A549 (cell line): ENCODE results near the gene MSANTD3.

ENCODE experiments used
- BHLHE40 ChIP-seq: IDR thresholded peaks from 2 replicates; pipeline ENCODE4 v1.6.1; 2012; ENCODE audit warnings: low read depth, low read length, inconsistent platforms
- CBX2 ChIP-seq: fragments of 200-600 bp; sonication (generic); IDR thresholded peaks from 2 replicates; pipeline ENCODE4 v1.6.1; 2016; ENCODE audit warnings: low read depth, mild to moderate bottlenecking, borderline replicate concordance
- CEBPB ChIP-seq, 2 experiments: fragments of >200 bp in 1 of 2; sonication (Bioruptor Twin) in 1 of 2; formaldehyde crosslinking in 1 of 2; IDR thresholded peaks; 2 replicates each; pipeline ENCODE4 v1.6.1; 2012 to 2016
- EP300 ChIP-seq, 2 experiments: fragments of >200 bp; sonication (Bioruptor Twin); formaldehyde crosslinking; IDR thresholded peaks; 2 replicates in 1 of 2; 3 replicates in 1 of 2; pipeline ENCODE4 v1.6.1; 2016 to 2017
- FOXS1 ChIP-seq: fragments of 250-450 bp; sonication (Bioruptor Pico); IDR thresholded peaks from 2 replicates; pipeline ENCODE4 v1.5.0; 2020; ENCODE audit warnings: mild to moderate bottlenecking, moderate library complexity
- JUN ChIP-seq, 2 experiments: fragments of >200 bp; sonication (Bioruptor Twin); formaldehyde crosslinking; IDR thresholded peaks; 2 replicates in 1 of 2; 3 replicates in 1 of 2; pipeline ENCODE4 v1.6.1; 2016 to 2017
- MAZ ChIP-seq: fragments of 150-350 bp; IDR thresholded peaks from 2 replicates; pipeline ENCODE4 v1.6.1; 2014; ENCODE audit warnings: antibody characterized with exemption, low read depth, low read length, borderline replicate concordance
- POLR2A ChIP-seq: IDR thresholded peaks from 2 replicates; pipeline ENCODE4 v1.6.1; 2012; ENCODE audit warnings: mild to moderate bottlenecking, low read length
- RAD21 ChIP-seq, 2 experiments: fragments of >200 bp in 1 of 2; sonication (Bioruptor Twin) in 1 of 2; formaldehyde crosslinking in 1 of 2; IDR thresholded peaks in 1 of 2; conservative IDR thresholded peaks in 1 of 2; 2 replicates in 1 of 2; 3 replicates in 1 of 2; pipeline ENCODE4 v1.6.1; 2012 to 2018; ENCODE audit warnings: inconsistent platforms in 1 of 2
- RCOR1 ChIP-seq: fragments of 150-350 bp; IDR thresholded peaks from 2 replicates; pipeline ENCODE4 v1.6.1; 2014; ENCODE audit warnings: antibody characterized with exemption, low read length, low read depth
- RNF2 ChIP-seq: fragments of 200-600 bp; sonication (generic); IDR thresholded peaks from 2 replicates; pipeline ENCODE4 v1.6.1; 2016; ENCODE audit warnings: low read depth, mild to moderate bottlenecking, antibody characterized with exemption, moderate library complexity, borderline replicate concordance
- TF ChIP-seq, protein P1 (sequence below): fragments of >200 bp; sonication (Bioruptor Twin); formaldehyde crosslinking; IDR thresholded peaks from 3 replicates; pipeline ENCODE4 v1.5.1; 2016

DNA sequence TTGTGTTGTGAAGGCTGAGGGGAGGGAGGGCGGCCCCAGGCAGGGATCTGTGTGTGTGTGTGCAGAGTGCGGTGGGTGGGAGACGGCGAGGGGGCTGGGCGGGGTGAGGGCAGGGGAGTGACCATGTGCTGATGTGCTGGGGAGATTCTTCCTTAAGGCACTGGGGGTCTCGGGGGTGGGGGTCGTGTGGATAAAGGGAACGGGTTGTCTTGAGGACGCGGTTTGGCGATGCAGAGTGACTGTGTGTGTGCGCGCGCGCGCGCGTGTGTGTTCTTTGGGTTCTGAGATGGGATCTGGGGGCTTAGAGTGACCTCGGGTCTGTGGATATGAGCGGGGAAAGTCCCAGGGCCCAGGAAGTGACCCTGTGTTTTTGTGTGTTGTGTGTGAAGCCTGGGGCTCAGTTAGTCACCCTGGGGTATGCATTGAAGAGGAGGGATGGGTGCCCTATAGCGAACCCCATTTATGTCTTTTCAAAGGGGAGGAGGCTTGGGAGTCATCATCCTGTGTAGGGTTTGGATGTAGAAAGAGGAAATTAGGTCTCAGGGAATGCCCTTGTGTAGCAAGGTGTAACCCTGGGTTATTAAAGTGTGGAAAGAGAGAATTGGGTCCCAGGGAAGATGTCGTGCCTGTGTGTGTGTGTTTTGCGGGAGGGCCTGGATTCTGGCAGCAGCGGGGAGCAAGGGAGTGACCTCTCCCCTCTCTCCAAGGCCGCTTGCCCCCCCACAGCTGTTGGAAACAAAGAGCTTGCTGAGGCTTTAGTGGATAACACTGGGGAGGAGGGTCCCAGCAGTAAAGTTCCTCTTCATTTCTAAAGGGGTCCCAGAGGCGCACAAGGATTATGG is 47.4 kb downstream of the MSANTD3 start:
- TF ChIP-seq, protein P1, sequence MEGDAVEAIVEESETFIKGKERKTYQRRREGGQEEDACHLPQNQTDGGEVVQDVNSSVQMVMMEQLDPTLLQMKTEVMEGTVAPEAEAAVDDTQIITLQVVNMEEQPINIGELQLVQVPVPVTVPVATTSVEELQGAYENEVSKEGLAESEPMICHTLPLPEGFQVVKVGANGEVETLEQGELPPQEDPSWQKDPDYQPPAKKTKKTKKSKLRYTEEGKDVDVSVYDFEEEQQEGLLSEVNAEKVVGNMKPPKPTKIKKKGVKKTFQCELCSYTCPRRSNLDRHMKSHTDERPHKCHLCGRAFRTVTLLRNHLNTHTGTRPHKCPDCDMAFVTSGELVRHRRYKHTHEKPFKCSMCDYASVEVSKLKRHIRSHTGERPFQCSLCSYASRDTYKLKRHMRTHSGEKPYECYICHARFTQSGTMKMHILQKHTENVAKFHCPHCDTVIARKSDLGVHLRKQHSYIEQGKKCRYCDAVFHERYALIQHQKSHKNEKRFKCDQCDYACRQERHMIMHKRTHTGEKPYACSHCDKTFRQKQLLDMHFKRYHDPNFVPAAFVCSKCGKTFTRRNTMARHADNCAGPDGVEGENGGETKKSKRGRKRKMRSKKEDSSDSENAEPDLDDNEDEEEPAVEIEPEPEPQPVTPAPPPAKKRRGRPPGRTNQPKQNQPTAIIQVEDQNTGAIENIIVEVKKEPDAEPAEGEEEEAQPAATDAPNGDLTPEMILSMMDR = no peak
- no peak for TF ChIP-seq CEBPB (IDR thresholded peaks at IDR 0.05)
- no peak for TF ChIP-seq EP300 (IDR thresholded peaks at IDR 0.05)
- no peak for TF ChIP-seq RCOR1
- no peak for TF ChIP-seq RNF2
- no peak for TF ChIP-seq RAD21 (conservative IDR thresholded peaks at IDR 0.05 in 1 of 2, IDR thresholded peaks at IDR 0.05 in 1 of 2)
- TF ChIP-seq FOXS1 (CRISPR knock-in tag) = no peak
- TF ChIP-seq POLR2A = no peak
- TF ChIP-seq JUN (IDR thresholded peaks at IDR 0.05) = no peak
- TF ChIP-seq CBX2 = no peak
- no peak for TF ChIP-seq MAZ
- TF ChIP-seq BHLHE40 = no peak
